Sigmoid colon (tissue), 3 donors: ENCODE results near the gene FCHO1.

Experiments used
- CTCF ChIP-seq, 4 experiments: fragments of 450-650 bp in 3 of 4; fragments of 200-600 bp in 1 of 4; IDR thresholded peaks; one replicate each; pipeline ENCODE4 v1.5.1; 2016 to 2019; ENCODE audit warnings: antibody characterized with exemption in 4 of 4, mild to moderate bottlenecking in 3 of 4, moderate library complexity in 2 of 4
- POLR2A ChIP-seq, 2 donors: fragments of 450-650 bp; IDR thresholded peaks; one replicate each; pipeline ENCODE4 v1.6.1; 2016; ENCODE audit warnings: antibody characterized with exemption in 2 of 2, mild to moderate bottlenecking in 2 of 2, moderate library complexity in 2 of 2

- TF ChIP-seq CTCF (IDR thresholded peaks at IDR 0.05) (no peak), POLR2A (IDR thresholded peaks at IDR 0.05) (no peak)
These were observed 46.3 kb downstream of the FCHO1 start for GRCh38 chr19:17797424-17798201.
